ENCODE results near the gene PANX1.

PANX1 gene

GRCh38 chr11:94198718-94199117 lies 70.1 kb downstream of the PANX1 start:
- H3K27ac ChIP-seq (ENCODE audit: low read depth in 2 of 2, low read length in 2 of 2) = no peak overlapping the region
- H3K4me1 ChIP-seq (ENCODE audit: control insufficient read depth in 2 of 2, insufficient read depth in 2 of 2, low read length in 2 of 2) = no peaks in the 10 kb centered on the region
- H3K27me3 ChIP-seq (ENCODE audit: control insufficient read depth in 2 of 2, insufficient read depth in 2 of 2, low read length in 2 of 2) = no peaks in the 10 kb centered on the region
- no peaks in the 10 kb centered on the region for H3K9me3 ChIP-seq (ENCODE audit: control insufficient read depth in 2 of 2, low read length in 2 of 2)
- H3K4me3 ChIP-seq (ENCODE audit: low read length in 2 of 2) = no peak overlapping the region
- no peaks in the 10 kb centered on the region for H3K36me3 ChIP-seq (ENCODE audit: control insufficient read depth in 2 of 2, insufficient read depth in 2 of 2, low read length in 2 of 2)
- no peak overlapping the region for H3K9ac ChIP-seq (ENCODE audit: low read depth in 1 of 2, low read length in 2 of 2)

GRCh38 chr11:94199136-94200130 lies 70.8 kb downstream of the PANX1 start:
- H3K9me3 ChIP-seq (ENCODE audit: control insufficient read depth in 2 of 2, low read length in 2 of 2) = no peaks in the 10 kb centered on the region
- H3K4me1 ChIP-seq (ENCODE audit: control insufficient read depth in 2 of 2, insufficient read depth in 2 of 2, low read length in 2 of 2) = no peaks in the 10 kb centered on the region
- H3K27me3 ChIP-seq (ENCODE audit: control insufficient read depth in 2 of 2, insufficient read depth in 2 of 2, low read length in 2 of 2) = no peaks in the 10 kb centered on the region
- H3K27ac ChIP-seq (ENCODE audit: low read depth in 2 of 2, low read length in 2 of 2) = no peak overlapping the region
- no peak overlapping the region for H3K9ac ChIP-seq (ENCODE audit: low read depth in 1 of 2, low read length in 2 of 2)
- H3K4me3 ChIP-seq (ENCODE audit: low read length in 2 of 2) = no peak overlapping the region
- no peaks in the 10 kb centered on the region for H3K36me3 ChIP-seq (ENCODE audit: control insufficient read depth in 2 of 2, insufficient read depth in 2 of 2, low read length in 2 of 2)

GRCh38 chr11:94201004-94201465 lies 72.4 kb downstream of the PANX1 start:
- no peaks in the 10 kb centered on the region for H3K27me3 ChIP-seq (ENCODE audit: control insufficient read depth in 2 of 2, insufficient read depth in 2 of 2, low read length in 2 of 2)
- H3K9me3 ChIP-seq (ENCODE audit: control insufficient read depth in 2 of 2, low read length in 2 of 2) = no peaks in the 10 kb centered on the region
- no peaks in the 10 kb centered on the region for H3K36me3 ChIP-seq (ENCODE audit: control insufficient read depth in 2 of 2, insufficient read depth in 2 of 2, low read length in 2 of 2)
- no peak overlapping the region for H3K4me3 ChIP-seq (ENCODE audit: low read length in 2 of 2)
- H3K27ac ChIP-seq (ENCODE audit: low read depth in 2 of 2, low read length in 2 of 2) = no peak overlapping the region
- H3K9ac ChIP-seq (ENCODE audit: low read depth in 1 of 2, low read length in 2 of 2) = no peak overlapping the region
- H3K4me1 ChIP-seq (ENCODE audit: control insufficient read depth in 2 of 2, insufficient read depth in 2 of 2, low read length in 2 of 2) = no peaks in the 10 kb centered on the region

GRCh38 chr11:94203070-94203469 lies 74.4 kb downstream of the PANX1 start:
- no peak overlapping the region for H3K27ac ChIP-seq (ENCODE audit: low read depth in 2 of 2, low read length in 2 of 2)
- H3K27me3 ChIP-seq (ENCODE audit: control insufficient read depth in 2 of 2, insufficient read depth in 2 of 2, low read length in 2 of 2) = no peaks in the 10 kb centered on the region
- no peaks in the 10 kb centered on the region for H3K9me3 ChIP-seq (ENCODE audit: control insufficient read depth in 2 of 2, low read length in 2 of 2)
- H3K4me1 ChIP-seq (ENCODE audit: control insufficient read depth in 2 of 2, insufficient read depth in 2 of 2, low read length in 2 of 2) = no peaks in the 10 kb centered on the region
- H3K9ac ChIP-seq (ENCODE audit: low read depth in 1 of 2, low read length in 2 of 2) = no peak overlapping the region
- no peak overlapping the region for H3K4me3 ChIP-seq (ENCODE audit: low read length in 2 of 2)
- H3K36me3 ChIP-seq (ENCODE audit: control insufficient read depth in 2 of 2, insufficient read depth in 2 of 2, low read length in 2 of 2) = no peaks in the 10 kb centered on the region

GRCh38 chr11:94211261-94211830 lies 82.7 kb downstream of the PANX1 start:
- H3K9ac ChIP-seq (ENCODE audit: low read depth in 1 of 2, low read length in 2 of 2) = no peak overlapping the region
- H3K27ac ChIP-seq (ENCODE audit: low read depth in 2 of 2, low read length in 2 of 2) = no peak overlapping the region
- no peaks in the 10 kb centered on the region for H3K27me3 ChIP-seq (ENCODE audit: control insufficient read depth in 2 of 2, insufficient read depth in 2 of 2, low read length in 2 of 2)
- H3K4me1 ChIP-seq (ENCODE audit: control insufficient read depth in 2 of 2, insufficient read depth in 2 of 2, low read length in 2 of 2) = no peaks in the 10 kb centered on the region
- H3K9me3 ChIP-seq (ENCODE audit: control insufficient read depth in 2 of 2, low read length in 2 of 2) = no peaks in the 10 kb centered on the region
- H3K4me3 ChIP-seq (ENCODE audit: low read length in 2 of 2) = no peak overlapping the region
- H3K36me3 ChIP-seq (ENCODE audit: control insufficient read depth in 2 of 2, insufficient read depth in 2 of 2, low read length in 2 of 2) = no peaks in the 10 kb centered on the region

GRCh38 chr11:94212898-94213297 lies 84.3 kb downstream of the PANX1 start:
- Histone ChIP-seq H3K4me1 (ENCODE audit: control insufficient read depth in 2 of 2, insufficient read depth in 2 of 2, low read length in 2 of 2) (no peaks in the 10 kb centered on the region), H3K27me3 (ENCODE audit: control insufficient read depth in 2 of 2, insufficient read depth in 2 of 2, low read length in 2 of 2) (no peaks in the 10 kb centered on the region), H3K36me3 (ENCODE audit: control insufficient read depth in 2 of 2, insufficient read depth in 2 of 2, low read length in 2 of 2) (no peaks in the 10 kb centered on the region), H3K9me3 (ENCODE audit: control insufficient read depth in 2 of 2, low read length in 2 of 2) (no peaks in the 10 kb centered on the region), H3K27ac (ENCODE audit: low read depth in 2 of 2, low read length in 2 of 2) (no peak overlapping the region), H3K4me3 (ENCODE audit: low read length in 2 of 2) (no peak overlapping the region), H3K9ac (ENCODE audit: low read depth in 1 of 2, low read length in 2 of 2) (no peak overlapping the region)

- Histone ChIP-seq H3K36me3 (ENCODE audit: control insufficient read depth in 2 of 2, insufficient read depth in 2 of 2, low read length in 2 of 2) (no peaks in the 10 kb centered on the region), H3K9ac (ENCODE audit: low read depth in 1 of 2, low read length in 2 of 2) (no peak overlapping the region), H3K27ac (ENCODE audit: low read depth in 2 of 2, low read length in 2 of 2) (no peak overlapping the region), H3K9me3 (ENCODE audit: control insufficient read depth in 2 of 2, low read length in 2 of 2) (peaks cover 0 to 3% of the 10 kb centered on the region in 2 donors), H3K4me3 (ENCODE audit: low read length in 2 of 2) (no peak overlapping the region), H3K27me3 (ENCODE audit: control insufficient read depth in 2 of 2, insufficient read depth in 2 of 2, low read length in 2 of 2) (no peaks in the 10 kb centered on the region), H3K4me1 (ENCODE audit: control insufficient read depth in 2 of 2, insufficient read depth in 2 of 2, low read length in 2 of 2) (no peaks in the 10 kb centered on the region)
Observed at GRCh38 chr11:94217705-94218104, 89.1 kb downstream of the PANX1 start.

- Histone ChIP-seq H3K9me3 (ENCODE audit: control insufficient read depth in 2 of 2, low read length in 2 of 2) (peaks cover 0 to 3% of the 10 kb centered on the region in 2 donors), H3K4me1 (ENCODE audit: control insufficient read depth in 2 of 2, insufficient read depth in 2 of 2, low read length in 2 of 2) (no peaks in the 10 kb centered on the region), H3K4me3 (ENCODE audit: low read length in 2 of 2) (no peak overlapping the region), H3K36me3 (ENCODE audit: control insufficient read depth in 2 of 2, insufficient read depth in 2 of 2, low read length in 2 of 2) (no peaks in the 10 kb centered on the region), H3K27me3 (ENCODE audit: control insufficient read depth in 2 of 2, insufficient read depth in 2 of 2, low read length in 2 of 2) (no peaks in the 10 kb centered on the region), H3K9ac (ENCODE audit: low read depth in 1 of 2, low read length in 2 of 2) (no peak overlapping the region), H3K27ac (ENCODE audit: low read depth in 2 of 2, low read length in 2 of 2) (no peak overlapping the region)
Observed at GRCh38 chr11:94218372-94218771, 89.7 kb downstream of the PANX1 start.

- no peaks in the 10 kb centered on the region for H3K27me3 ChIP-seq (ENCODE audit: control insufficient read depth in 2 of 2, insufficient read depth in 2 of 2, low read length in 2 of 2)
- H3K4me3 ChIP-seq (ENCODE audit: low read length in 2 of 2) = no peak overlapping the region
- H3K27ac ChIP-seq (ENCODE audit: low read depth in 2 of 2, low read length in 2 of 2) = no peak overlapping the region
- peaks cover 0 to 3% of the 10 kb centered on the region in 2 donors for H3K9me3 ChIP-seq (ENCODE audit: control insufficient read depth in 2 of 2, low read length in 2 of 2)
- no peaks in the 10 kb centered on the region for H3K4me1 ChIP-seq (ENCODE audit: control insufficient read depth in 2 of 2, insufficient read depth in 2 of 2, low read length in 2 of 2)
- no peak overlapping the region for H3K9ac ChIP-seq (ENCODE audit: low read depth in 1 of 2, low read length in 2 of 2)
- H3K36me3 ChIP-seq (ENCODE audit: control insufficient read depth in 2 of 2, insufficient read depth in 2 of 2, low read length in 2 of 2) = no peaks in the 10 kb centered on the region
Observed at GRCh38 chr11:94219771-94220170, 91.1 kb downstream of the PANX1 start.

GRCh38 chr11:94224078-94224477 lies 95.4 kb downstream of the PANX1 start:
- H3K4me1 ChIP-seq (ENCODE audit: control insufficient read depth in 2 of 2, insufficient read depth in 2 of 2, low read length in 2 of 2) = no peaks in the 10 kb centered on the region

More at GRCh38 chr11:94224078-94224477, 95.4 kb downstream of the PANX1 start:
- H3K4me3 ChIP-seq (ENCODE audit: low read length in 2 of 2) = no peak overlapping the region
- no peaks in the 10 kb centered on the region for H3K36me3 ChIP-seq (ENCODE audit: control insufficient read depth in 2 of 2, insufficient read depth in 2 of 2, low read length in 2 of 2)
- H3K9ac ChIP-seq (ENCODE audit: low read depth in 1 of 2, low read length in 2 of 2) = no peak overlapping the region
- H3K27me3 ChIP-seq (ENCODE audit: control insufficient read depth in 2 of 2, insufficient read depth in 2 of 2, low read length in 2 of 2) = no peaks in the 10 kb centered on the region
- H3K9me3 ChIP-seq (ENCODE audit: control insufficient read depth in 2 of 2, low read length in 2 of 2) = peaks cover 0 to 1% of the 10 kb centered on the region in 2 donors
- H3K27ac ChIP-seq (ENCODE audit: low read depth in 2 of 2, low read length in 2 of 2) = no peak overlapping the region

Measured in mucosa of rectum (tissue), 2 donors.